Neuron (in vitro differentiated cells): ENCODE data around the gene TNNI3K.

Source experiments
- H2AFZ ChIP-seq: one replicate; pipeline ENCODE4 v1.6.1; 2013; ENCODE audit warnings: low read depth, mild to moderate bottlenecking, inconsistent platforms, low read length, moderate library complexity
- H3K27me3 ChIP-seq: one replicate; pipeline ENCODE4 v1.6.1; 2013; ENCODE audit warnings: low read length; ENCODE audit not compliant: insufficient read depth
- H3K36me3 ChIP-seq: one replicate; pipeline ENCODE4 v1.6.1; 2013; ENCODE audit warnings: low read length; ENCODE audit not compliant: insufficient read depth
- H3K4me1 ChIP-seq: one replicate; pipeline ENCODE4 v1.6.1; 2013; ENCODE audit warnings: low read length; ENCODE audit not compliant: insufficient read depth
- H3K4me3 ChIP-seq: 2 replicates; pipeline ENCODE4 v1.5.1; 2013; ENCODE audit warnings: mild to moderate bottlenecking, low read length, moderate library complexity
- H3K9me3 ChIP-seq: one replicate; pipeline ENCODE4 v1.6.1; 2013; ENCODE audit warnings: low read length

Gene TNNI3K

DNA sequence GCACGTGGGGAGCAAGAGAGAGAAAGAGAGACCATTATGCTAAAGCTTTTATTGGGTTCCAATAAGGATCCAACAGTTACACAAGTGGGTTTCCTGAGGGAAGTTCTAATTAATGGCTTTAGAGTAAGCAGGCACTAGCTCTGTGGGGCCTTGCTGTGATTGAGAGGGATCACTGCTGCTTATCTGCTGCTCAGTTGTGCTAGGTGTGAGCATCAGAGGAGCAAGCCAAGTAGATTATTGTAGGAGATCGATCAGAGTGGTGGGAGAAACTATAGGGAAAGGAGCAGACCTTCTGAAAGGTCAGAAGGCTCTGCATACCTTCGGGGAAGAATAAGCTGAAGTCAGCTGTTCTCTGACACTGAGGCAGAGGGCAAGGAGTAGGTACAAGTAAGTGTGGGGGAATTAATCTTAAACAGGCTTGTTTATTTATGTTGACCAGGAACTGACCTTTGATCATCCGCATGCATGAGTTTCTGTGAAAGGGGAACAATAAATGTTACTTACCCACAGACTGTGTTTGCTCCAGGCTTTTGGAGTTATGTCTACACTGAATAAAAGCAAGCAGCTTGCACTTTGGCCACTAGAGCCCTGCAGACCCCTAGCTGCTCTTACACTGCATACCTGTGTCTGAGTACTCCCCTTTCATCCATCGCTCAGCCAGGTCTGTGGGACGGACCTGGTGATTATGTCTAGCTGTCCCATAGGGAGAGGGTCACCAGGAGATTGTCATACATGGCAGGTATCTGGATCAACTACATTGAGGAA is 89.7 kb downstream of the TNNI3K start:
- Histone ChIP-seq H3K4me3 (no peak overlapping the region), H3K36me3 (no peaks in the 10 kb centered on the region), H3K4me1 (peaks cover 5% of the 10 kb centered on the region), H2AFZ (no peak overlapping the region), H3K27me3 (no peaks in the 10 kb centered on the region), H3K9me3 (no peaks in the 10 kb centered on the region)

DNA sequence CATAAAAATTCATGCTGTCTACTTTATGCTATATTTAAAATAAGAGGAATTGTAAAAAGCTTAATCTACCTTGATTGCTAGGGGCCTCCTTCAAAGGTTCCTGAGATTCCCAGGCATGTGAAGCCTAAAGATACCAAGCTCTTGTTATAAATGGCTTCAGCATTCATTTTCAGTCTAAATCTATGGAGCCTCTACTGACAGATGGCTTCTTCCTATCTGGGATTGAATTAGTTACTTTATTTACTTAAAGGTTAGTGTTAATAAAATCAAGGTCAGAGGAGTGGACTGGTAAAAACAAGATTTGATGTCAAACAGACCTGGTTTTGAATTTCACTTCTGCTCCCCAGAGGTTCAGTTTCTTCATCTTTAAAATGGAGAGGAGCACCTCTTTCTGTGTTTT is 93.7 kb downstream of the TNNI3K start:
- H3K4me1 ChIP-seq, result no peaks in the 10 kb centered on the region
- H3K36me3 ChIP-seq, result no peaks in the 10 kb centered on the region
- H3K4me3 ChIP-seq, result no peak overlapping the region
- H3K9me3 ChIP-seq, result no peaks in the 10 kb centered on the region
- no peaks in the 10 kb centered on the region for H3K27me3 ChIP-seq
- no peak overlapping the region for H2AFZ ChIP-seq

DNA sequence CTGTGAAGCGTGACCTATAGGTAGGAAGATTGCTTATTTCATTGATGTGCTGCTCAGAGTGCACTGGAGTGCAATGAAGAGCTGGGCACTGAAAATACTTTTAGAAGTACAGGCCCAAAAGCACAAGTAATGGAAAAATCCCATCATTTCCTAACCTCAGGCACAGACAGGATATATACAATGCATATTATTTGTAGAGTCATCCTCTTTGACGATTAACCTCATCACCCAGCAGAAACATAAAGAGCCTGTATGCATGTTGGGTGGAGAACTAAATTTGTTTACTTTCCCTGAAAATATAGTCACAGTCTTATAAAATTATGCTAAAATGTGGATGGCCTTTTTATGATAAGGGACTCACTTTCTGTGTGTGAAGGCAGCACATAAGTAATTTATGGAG is 98.1 kb downstream of the TNNI3K start:
- Histone ChIP-seq H3K27me3 (no peaks in the 10 kb centered on the region), H3K4me3 (no peak overlapping the region), H3K36me3 (no peaks in the 10 kb centered on the region), H3K9me3 (no peaks in the 10 kb centered on the region), H3K4me1 (peaks cover under 1% of the 10 kb centered on the region), H2AFZ (no peak overlapping the region)

- Histone ChIP-seq H3K4me1 (peaks cover 2% of the 10 kb centered on the region), H3K27me3 (no peaks in the 10 kb centered on the region), H2AFZ (no peak overlapping the region), H3K36me3 (no peaks in the 10 kb centered on the region), H3K9me3 (no peaks in the 10 kb centered on the region), H3K4me3 (no peak overlapping the region)
Observed at GRCh38 chr1:74334147-74334546, 99.0 kb downstream of the TNNI3K start.

GRCh38 chr1:74340656-74341055 is 105.5 kb downstream of the TNNI3K start:
- no peak overlapping the region for H3K4me3 ChIP-seq

DNA sequence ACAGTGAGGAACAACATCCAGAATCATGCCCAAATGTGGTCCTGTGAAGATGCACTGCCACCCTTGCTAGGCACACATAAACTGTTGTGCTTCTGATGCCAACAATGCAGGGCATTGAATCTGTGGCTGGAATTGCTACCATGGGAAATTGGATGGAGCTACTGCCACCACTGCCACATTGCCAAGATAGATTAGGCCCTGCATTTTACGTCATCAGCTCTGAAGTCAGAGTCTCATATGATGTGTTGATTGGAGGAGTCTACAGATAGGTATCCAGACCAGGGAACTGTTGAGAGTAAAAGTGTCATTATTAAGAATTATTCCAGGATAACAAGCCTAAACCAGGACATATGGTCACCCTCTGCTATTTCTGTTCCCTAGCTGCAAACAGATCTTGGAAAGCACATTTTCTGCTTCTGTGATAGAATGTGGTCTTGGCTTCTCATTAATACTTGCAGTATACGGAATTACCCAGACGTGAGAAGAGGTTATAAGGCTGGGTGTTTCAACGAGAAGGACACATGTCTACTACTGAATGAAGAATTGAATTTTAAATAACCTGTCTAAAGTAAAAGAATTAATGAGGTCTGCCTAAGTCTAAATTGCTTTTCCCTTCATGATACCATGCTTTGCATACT is 106.6 kb downstream of the TNNI3K start:
- no peak overlapping the region for H2AFZ ChIP-seq
- H3K4me3 ChIP-seq, result no peak overlapping the region
- H3K9me3 ChIP-seq, result no peaks in the 10 kb centered on the region
- peaks cover 35% of the 10 kb centered on the region for H3K4me1 ChIP-seq
- no peaks in the 10 kb centered on the region for H3K36me3 ChIP-seq
- no peaks in the 10 kb centered on the region for H3K27me3 ChIP-seq

More at GRCh38 chr1:74340656-74341055, 105.5 kb downstream of the TNNI3K start:
- Histone ChIP-seq H3K9me3 (no peaks in the 10 kb centered on the region), H3K27me3 (no peaks in the 10 kb centered on the region), H2AFZ (peak overlapping the region; percentile 68), H3K36me3 (no peaks in the 10 kb centered on the region), H3K4me1 (peaks cover 35% of the 10 kb centered on the region)

GRCh38 chr1:74343216-74343615 is 108.0 kb downstream of the TNNI3K start:
- Histone ChIP-seq H3K36me3 (no peaks in the 10 kb centered on the region), H2AFZ (no peak overlapping the region), H3K9me3 (no peaks in the 10 kb centered on the region), H3K4me3 (no peak overlapping the region), H3K27me3 (no peaks in the 10 kb centered on the region), H3K4me1 (peaks cover 34% of the 10 kb centered on the region)

DNA sequence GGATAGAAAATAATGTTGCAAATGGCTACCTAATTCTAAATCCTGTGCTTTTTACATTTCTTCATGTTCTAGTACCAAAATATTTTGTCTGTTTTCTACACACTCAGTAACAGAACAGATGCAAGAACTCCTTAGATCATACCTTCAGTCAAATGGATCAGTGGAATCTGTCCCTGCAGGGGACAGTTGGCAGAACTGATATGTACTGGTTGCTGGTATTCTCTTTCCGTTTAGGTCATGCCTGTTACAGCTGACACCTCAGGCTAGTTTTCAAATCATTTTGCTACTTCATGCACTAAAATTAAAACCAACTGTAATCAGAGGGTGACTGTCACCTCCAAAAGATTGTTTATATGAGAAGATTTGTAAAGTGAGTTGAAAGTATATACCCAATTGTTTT is 109.2 kb downstream of the TNNI3K start:
- Histone ChIP-seq H3K36me3 (no peaks in the 10 kb centered on the region), H3K4me3 (no peak overlapping the region), H3K9me3 (no peaks in the 10 kb centered on the region), H3K4me1 (peaks cover 32% of the 10 kb centered on the region), H2AFZ (no peak overlapping the region), H3K27me3 (no peaks in the 10 kb centered on the region)

GRCh38 chr1:74356493-74356892 is 121.3 kb downstream of the TNNI3K start:
- Histone ChIP-seq H2AFZ (no peak overlapping the region), H3K9me3 (no peaks in the 10 kb centered on the region), H3K36me3 (no peaks in the 10 kb centered on the region), H3K4me3 (no peak overlapping the region), H3K27me3 (no peaks in the 10 kb centered on the region), H3K4me1 (peaks cover 13% of the 10 kb centered on the region)

GRCh38 chr1:74357150-74357549 is 122.0 kb downstream of the TNNI3K start:
- Histone ChIP-seq H3K27me3 (no peaks in the 10 kb centered on the region), H3K4me3 (no peak overlapping the region), H3K36me3 (no peaks in the 10 kb centered on the region), H3K4me1 (peaks cover 13% of the 10 kb centered on the region), H2AFZ (no peak overlapping the region), H3K9me3 (no peaks in the 10 kb centered on the region)

- Histone ChIP-seq H3K27me3 (no peaks in the 10 kb centered on the region), H3K4me1 (peaks cover 13% of the 10 kb centered on the region), H2AFZ (peak overlapping the region; percentile 70), H3K36me3 (no peaks in the 10 kb centered on the region), H3K9me3 (no peaks in the 10 kb centered on the region), H3K4me3 (no peak overlapping the region)
Observed at GRCh38 chr1:74357756-74358155, 122.6 kb downstream of the TNNI3K start.

DNA sequence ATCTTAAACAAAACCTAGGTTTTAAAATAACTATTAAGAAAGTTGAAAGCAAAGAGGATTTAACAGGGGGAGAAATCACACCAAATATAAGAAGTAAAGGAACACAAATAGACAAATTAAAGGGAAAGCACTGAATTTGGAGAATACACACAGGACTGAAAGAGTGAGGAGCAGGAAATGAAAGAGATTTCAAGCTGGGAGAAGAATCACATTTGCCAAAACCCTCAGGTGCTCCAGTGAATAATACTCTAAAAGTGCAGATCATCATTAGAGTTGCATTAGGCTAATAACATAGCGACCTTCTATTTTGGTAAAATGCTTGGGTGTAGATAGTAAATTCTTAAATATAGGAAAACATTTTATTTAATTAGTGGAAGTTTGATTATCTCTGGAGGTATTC is 127.5 kb downstream of the TNNI3K start:
- peaks cover 8% of the 10 kb centered on the region for H3K4me1 ChIP-seq
- H3K9me3 ChIP-seq, result peaks cover 1% of the 10 kb centered on the region
- H3K36me3 ChIP-seq, result no peaks in the 10 kb centered on the region
- H3K4me3 ChIP-seq, result no peak overlapping the region
- H2AFZ ChIP-seq, result no peak overlapping the region
- no peaks in the 10 kb centered on the region for H3K27me3 ChIP-seq

DNA sequence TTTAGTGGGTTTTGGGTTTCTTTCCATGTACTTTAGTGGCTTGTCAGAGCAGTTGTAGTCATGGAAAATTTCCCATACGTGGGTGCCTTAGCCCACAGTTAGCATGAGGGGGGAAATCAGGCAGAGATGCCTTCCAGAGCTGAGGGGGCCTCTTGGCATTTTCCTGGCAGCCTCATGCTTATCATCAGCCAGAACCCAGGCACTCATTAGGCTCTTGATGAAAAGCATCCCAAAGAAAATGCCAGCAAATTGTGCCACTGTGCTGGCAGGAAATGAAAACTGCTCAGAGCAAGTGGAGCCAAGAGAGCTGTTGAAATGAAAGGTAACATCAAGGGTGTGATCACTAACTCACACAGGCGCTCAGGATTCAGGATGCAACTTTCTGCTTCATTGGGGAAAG is 128.0 kb downstream of the TNNI3K start:
- Histone ChIP-seq H3K4me3 (no peak overlapping the region), H3K27me3 (no peaks in the 10 kb centered on the region), H3K9me3 (peaks cover 1% of the 10 kb centered on the region), H3K36me3 (no peaks in the 10 kb centered on the region), H3K4me1 (peaks cover 3% of the 10 kb centered on the region), H2AFZ (no peak overlapping the region)
